Measurements from ENCODE around the gene SMIM11.
"Not testable (repeated sequence)": the region's sequence is repeated elsewhere in the genome, so short reads cannot be mapped to it uniquely, and the experiment has no call there.

Gene SMIM11

DNA sequence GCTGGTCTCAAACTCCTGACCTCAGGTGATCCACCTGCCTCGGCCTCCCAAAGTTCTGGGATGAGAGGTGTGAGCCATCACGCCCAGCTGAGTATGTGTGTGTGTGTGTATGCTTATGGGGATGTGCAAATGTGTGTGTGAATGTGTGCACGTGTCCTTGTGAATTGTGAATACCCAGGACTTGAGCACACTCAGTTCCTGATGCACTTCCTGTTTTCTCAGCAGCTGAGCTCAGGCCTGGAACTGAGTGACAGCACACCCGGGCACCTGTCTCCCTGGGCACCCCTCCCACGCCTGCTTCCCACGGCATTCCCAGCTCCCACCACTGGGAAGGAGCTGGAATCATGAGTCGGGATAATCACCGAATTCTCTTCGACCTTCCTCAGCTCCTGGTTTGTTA is 32.0 kb downstream of the SMIM11 start:
- in situ Hi-C loops (cut with MboI; ENCODE audit: low sequenced_read_pairs), result not testable (repeated sequence)

- in situ Hi-C loops (cut with MboI; ENCODE audit: low sequenced_read_pairs), result not testable (repeated sequence)
These were observed 42.3 kb downstream of the SMIM11 start for GRCh38 chr21:34417448-34418077.

DNA sequence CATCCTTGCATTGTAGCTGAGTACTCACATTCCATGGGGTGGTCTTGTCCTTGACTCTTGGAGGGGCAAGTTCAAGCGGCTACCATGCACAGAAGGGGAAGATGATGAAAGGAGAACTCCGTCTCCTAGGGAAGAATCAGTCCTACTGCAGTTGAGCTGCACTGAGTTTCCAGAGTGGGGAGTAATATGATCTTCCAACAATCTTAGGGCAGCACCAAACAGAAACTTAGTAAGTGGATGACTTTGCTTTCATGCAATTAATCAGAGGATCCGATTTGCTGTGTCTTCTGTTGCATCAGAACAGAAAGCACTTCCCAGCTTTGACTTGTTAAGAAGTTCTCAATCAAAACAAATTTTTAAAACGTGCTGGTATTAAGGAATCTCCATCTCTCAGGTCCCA is 48.5 kb downstream of the SMIM11 start, which contains the start of gene SMIM34:
TSS of gene SMIM34 (minus strand) at position 147 of the 400 bp plus-strand sequence. CDS start at position 35, 112 bp downstream.
- in situ Hi-C loops (cut with MboI; ENCODE audit: low sequenced_read_pairs), result not testable (repeated sequence)

GRCh38 chr21:34427339-34427738 is 52.0 kb downstream of the SMIM11 start:
- in situ Hi-C loops (cut with MboI; ENCODE audit: low sequenced_read_pairs), result not testable (repeated sequence)

- in situ Hi-C loops (cut with MboI; ENCODE audit: low sequenced_read_pairs), result not testable (repeated sequence)
These were observed 53.1 kb downstream of the SMIM11 start for GRCh38 chr21:34428441-34428840.

DNA sequence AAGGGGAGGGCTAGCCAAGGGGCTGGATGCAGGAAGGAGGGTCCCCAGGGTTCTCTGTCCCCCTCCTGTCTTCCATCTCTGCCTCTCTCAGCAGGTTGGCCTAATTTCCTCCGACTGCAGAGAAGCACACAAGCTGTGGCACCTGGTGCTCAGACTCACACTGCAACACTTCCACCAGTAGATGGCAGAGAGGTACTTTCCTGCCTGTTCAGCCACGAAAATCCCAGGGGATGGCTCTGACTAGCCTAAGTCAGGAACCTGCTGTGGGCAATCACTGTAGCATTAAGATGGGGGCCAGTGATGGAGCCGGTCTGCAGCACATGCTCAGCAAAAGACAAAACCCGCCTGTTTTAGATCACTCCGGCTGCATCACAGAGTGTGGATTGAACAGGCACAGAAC is 54.4 kb downstream of the SMIM11 start:
- in situ Hi-C loops (cut with MboI; ENCODE audit: low sequenced_read_pairs), result not testable (repeated sequence)
